ENCODE results near the gene FANCM.
"Not testable (repeated sequence)": the region's sequence is repeated elsewhere in the genome, so short reads cannot be mapped to it uniquely, and the experiment has no call there.

FANCM gene

DNA sequence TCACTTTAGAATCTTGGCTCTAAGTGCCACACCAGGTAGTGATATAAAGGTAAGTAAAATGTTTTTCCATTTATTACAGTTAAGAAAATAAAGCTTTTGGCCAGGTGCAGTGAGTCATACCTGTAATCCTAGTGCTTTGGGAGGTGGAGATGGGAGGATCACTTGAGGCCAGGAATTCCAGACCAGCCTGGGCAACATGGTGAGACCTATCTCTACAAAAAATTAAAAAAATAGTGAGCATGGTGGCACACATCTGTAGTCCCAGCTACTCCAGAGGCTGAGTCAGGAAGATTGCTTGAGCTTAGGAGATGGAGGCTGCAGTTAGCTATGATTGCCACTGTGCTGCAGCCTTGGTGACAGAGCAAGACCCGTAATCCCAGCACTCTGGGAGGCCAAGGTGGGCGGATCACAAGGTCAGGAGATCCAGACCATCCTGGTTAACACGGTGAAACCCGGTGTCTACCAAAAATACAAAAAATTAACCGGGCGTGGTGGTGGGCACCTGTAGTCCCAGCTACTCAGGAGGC is 5.0 kb downstream of the FANCM start:
- no peak for DNase-seq

DNA sequence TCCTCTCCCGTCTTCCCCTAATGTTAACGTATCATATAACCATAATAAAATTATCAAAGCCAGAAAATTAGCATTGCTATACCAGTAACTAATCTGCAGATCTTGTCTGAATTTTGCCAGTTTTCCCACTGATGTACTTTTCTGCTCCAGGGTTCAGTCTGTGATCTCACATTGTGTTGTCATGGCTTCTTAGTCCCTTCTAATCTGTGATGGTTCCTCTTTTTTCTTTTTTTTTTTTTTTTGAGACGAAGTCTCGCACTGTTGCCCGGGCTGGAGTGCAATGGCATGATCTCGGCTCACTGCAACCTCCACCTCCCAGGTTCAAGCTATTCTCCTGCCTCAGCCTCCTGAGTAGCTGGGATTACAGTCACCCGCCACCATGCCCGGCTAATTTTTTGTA is 6.4 kb downstream of the FANCM start:
- DNase-seq, result not testable (repeated sequence)

DNA sequence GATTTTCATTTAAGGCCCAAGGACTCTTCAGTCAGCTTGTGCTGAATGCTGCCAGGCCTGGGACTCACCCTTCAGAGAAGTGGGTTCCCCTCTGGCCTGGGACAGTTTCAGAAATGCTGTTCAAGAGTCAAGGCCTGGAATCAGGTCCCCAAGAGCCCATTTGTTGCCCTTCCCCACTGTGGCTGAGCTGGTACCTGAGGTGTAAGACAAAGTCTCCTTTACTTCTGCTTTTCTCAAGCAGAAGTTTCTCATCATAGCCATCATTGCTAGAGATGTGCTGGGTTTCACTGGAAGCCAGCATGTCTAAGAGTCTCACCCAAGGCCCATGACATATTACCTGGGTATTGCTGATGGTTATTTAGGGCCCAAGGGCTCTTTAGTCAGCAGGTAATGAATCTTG is 8.9 kb downstream of the FANCM start:
- DNase-seq, result no peak

- no peak for DNase-seq
Measured at GRCh38 chr14:45145214-45145613, 9.5 kb downstream of the FANCM start.

DNA sequence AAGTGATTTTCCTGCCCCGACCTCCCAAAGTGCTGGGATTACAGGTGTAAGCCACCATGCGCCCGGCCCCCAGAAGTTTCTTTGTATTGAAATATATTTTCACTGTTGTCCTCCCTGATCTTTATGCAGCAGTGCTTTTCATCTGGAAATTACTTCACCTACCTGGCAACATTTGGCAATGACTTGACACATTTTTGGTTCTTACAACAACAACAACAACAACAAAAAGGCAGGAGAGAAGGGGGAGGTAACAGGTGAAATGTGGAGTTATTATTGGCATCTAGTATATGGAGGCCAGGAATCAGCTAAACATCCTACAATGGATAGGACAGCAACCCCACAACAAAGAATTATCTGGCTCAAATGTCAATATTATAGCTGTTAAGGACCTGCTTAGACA is 13.9 kb downstream of the FANCM start:
- DNase-seq, result no peak

- no peak for DNase-seq
Measured at GRCh38 chr14:45150386-45150890, 14.7 kb downstream of the FANCM start.

- DNase-seq, result no peak
Measured at GRCh38 chr14:45156067-45156466, 20.3 kb downstream of the FANCM start.

DNA sequence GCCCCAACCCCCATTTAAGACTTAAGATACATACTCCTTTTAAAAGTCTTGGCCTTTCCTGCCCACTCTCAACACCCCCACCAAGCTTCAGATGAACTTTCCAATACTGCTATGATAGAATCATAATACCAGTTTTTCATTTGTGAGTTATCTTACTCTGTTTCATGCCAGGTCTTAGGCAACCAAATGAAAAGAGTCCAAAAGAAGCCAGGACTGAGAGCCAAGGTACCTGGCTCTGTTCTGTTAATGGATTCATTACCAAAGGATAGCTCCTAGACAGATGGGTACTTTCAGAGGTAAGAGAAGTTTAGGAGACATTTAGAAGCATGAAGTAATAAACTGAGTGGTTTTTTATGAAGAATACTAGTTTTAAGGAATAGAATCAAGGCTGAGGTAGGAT is 34.2 kb downstream of the FANCM start:
- no peak for DNase-seq

GRCh38 chr14:45177076-45177475 is 41.3 kb downstream of the FANCM start:
- no peak for DNase-seq

- no peak for DNase-seq
Measured at GRCh38 chr14:45181329-45181728, 45.6 kb downstream of the FANCM start.

GRCh38 chr14:45181806-45182205 is 46.1 kb downstream of the FANCM start:
- no peak for DNase-seq

- no peak for DNase-seq
Measured at GRCh38 chr14:45185100-45185814, 49.5 kb downstream of the FANCM start.

GRCh38 chr14:45194964-45195363 is 59.2 kb downstream of the FANCM start:
- DNase-seq, result no peak

- no peak for DNase-seq
Measured at GRCh38 chr14:45198551-45198950, 62.8 kb downstream of the FANCM start.

- no peak for DNase-seq
Measured at GRCh38 chr14:45199230-45199629, 63.5 kb downstream of the FANCM start.

DNA sequence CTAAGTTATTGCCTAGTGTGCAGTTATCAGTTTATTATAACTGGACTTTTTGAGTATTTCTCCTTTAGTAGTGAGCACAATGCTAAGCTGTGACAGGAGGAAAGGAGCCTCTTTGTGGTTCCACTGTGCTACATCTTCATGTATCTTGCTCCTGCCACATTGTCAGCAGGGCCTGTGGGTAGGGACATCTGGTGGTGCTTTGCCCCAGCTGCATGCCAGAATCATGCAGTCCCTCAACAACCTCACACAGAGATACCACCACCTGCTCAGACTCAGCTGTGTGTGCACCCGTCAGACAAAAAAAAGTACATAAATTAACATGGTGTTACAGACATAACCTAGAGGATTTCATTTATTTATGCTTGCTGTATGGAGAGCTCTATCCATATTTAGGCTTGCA is 66.2 kb downstream of the FANCM start:
- no peak for DNase-seq

DNA sequence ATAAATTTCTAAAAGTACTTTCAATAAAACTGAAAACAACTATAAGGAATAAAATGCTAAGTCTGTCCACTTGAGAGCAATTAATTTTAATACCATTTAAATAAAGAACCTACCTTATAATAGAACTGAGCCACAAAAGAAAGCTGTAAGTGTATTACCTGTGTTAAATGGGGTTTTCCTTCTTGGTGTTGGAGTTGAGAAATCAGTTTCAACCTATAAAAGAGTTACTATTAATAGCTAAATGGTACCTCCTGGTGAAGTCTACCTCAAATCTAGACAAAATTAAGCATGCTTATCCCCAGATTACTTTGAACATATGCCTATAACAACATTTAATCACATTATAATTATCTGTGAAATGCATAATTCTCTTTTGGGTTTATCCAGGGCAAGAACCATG is 68.5 kb downstream of the FANCM start:
- DNase-seq, result no peak

- DNase-seq, result no peak
Measured at GRCh38 chr14:45210159-45210558, 74.4 kb downstream of the FANCM start.

DNA sequence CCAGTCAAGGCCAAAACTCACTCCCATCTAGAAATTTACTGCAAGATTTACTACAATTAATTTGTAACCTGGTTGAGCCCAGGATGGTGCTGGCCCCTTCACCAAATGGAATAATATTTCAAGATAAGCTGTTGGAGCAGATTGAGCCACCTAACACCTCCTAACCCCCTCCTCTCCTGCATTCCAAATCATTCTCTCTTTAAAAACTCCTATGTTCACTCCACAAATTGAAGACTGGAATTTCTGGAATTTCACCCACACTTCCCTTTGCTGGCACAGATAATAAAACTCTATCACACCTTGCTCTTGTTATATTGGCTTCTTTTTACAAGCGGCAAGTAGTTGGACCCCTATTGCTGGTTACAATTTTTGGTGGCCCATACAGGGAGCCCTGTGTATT is 75.6 kb downstream of the FANCM start:
- DNase-seq, result no peak

GRCh38 chr14:45212231-45212630 is 76.5 kb downstream of the FANCM start:
- no peak for DNase-seq

DNA sequence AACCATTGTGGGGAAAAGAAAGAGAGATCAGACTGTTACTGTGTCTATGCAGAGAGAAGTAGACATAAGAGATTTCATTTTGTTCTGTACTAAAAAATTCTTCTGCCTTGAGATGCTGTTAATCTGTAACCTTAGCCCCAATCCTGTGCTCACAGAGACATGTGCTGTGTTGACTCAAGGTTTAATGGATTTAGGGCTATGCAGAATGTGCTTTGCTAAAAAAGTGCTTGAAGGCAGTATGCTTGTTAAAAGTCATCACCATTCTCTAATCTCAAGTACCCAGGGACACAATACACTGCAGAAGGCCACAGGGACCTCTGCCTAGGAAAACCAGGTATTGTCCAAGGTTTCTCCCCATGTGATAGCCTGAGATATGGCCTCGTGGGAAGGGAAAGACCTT is 78.0 kb downstream of the FANCM start:
- DNase-seq, result not testable (repeated sequence)

DNA sequence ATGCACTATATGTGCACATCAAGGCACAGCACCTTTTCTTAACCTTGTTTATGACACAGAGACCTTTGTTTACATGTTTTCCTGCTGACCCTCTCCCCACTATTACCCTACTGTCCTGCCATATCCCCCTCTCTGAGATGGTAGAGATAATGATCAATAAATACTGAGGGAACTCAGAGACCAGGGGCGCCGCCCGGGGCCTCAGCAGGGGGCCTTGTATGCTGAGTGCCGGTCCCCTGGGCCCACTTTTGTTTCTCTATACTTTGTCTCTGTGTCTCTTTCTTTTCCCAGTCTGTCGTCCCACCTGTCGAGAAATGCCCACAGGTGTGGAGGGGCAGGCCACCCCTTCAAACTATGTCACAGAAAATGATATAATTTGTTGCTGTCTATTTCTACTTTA is 78.6 kb downstream of the FANCM start:
- DNase-seq, result not testable (repeated sequence)

DNA sequence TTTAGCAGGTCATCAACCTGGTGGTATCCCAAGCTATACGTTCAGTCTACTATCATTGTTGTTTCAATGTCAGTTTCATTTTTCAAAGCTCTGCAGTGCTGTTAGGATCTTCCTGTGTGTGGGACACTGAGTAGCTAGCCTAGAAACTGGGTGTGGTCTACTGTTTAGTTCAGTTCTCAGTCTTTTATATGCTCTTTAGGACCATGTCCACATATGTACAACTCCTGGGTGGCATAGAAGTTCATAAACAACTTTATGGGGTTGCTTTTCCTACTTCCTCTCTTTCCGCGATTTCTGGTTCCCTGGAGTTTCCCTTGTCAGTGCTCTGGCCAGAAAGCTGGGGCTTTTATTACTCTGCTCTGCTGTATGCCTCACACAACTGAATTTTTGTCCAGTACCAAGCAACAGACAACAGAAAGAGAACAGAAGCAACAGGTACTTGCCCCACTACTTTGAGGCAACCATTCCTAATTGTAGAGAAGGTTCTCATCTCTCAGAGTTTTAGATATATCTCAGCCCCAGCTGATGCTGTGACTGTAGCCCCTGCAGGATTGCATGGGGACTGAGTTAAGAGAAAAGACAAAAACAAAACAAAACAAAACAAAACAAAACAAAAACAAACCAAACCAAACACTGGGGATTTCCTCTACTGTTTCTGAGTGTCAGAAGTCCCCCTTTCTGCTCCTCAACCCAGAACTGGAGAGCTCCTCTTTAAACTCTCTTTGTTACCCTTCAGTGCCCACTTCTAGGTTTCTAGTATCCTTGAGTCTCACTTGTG is 86.9 kb downstream of the FANCM start:
- DNase-seq, result no peak

DNA sequence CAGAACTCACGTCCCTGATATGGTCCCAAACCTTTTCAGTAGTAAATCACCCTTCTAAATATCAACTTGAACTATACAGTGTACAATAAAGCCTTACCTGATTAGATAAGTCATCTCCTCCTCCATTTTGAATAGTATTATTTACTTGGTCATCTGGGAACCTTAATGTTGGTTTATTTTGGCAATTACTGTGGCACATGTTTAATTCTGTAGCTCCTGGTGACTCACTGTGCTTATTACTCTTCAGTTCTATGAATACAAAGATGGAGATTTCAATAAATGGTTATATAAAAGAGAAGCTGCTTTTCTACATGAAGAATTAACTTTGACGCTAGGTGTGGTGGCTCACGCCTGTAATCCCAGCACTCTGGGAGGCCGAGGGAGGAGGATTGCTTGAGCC is 91.8 kb downstream of the FANCM start:
- no peak for DNase-seq

Measured in NCI-H187 (cell line).